Stimulated activated CD8-positive, alpha-beta memory T cell treated with anti-CD3 and anti-CD28 coated beads, Interleukin-7, amount 100 ng/mL, for 48 hours (primary cell): ENCODE measurements around the gene S100A2.

Experiments used
- DNase-seq, 2 donors: peaks; one replicate each; pipeline ENCODE4 v3.0.0-alpha.2; 2020; ENCODE audit warnings: low read depth in 1 of 2; ENCODE audit errors: extremely low read depth in 1 of 2

S100A2 gene

DNA sequence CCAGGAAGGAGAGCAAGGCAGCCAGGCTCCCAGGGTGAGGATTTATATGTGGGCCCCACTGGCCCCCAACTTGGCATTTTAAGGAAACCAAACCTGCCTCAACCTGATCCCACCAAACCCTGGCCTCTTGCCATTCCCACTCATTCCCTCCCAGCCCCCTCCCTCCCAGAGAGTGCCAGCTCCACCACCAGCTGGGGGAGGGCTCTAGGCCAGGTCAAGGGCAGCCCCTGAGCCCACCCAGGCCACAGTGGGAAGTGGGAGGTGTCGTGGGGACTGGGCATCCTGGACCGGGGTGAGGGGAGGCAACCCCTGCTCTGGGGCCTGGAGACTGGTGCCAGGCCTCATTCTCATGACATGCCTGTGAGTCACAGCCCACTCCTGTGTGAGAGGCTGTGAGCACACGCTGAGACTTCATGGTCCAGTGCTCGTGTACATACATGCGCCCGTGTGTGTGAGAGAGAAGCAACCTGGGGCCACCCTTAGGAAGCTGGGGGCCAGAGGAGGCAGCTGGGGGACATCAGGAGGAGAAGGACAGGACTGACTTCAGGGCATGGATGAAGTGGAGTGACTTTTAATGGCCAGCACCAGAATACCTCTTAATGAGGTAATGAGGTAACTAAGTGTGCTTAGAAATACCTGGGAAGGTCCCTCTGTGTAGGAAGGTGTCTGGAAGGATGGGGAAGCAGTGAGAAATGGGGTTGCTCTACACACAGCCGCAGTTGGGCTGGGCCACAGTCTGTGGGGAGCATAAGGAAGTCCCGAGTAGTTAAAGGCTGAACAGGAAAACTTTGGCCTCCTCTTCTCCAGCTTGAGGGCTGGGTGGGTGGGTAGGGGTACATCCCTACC, at the start of gene S100A2:
Gene S100A2 (minus strand): TSS at position 316 of the 846 bp plus-strand sequence. CDS start 1,967 bp downstream, outside the sequence.
- DNase-seq, result peak in 1 of 2 donors; percentile 68

DNA sequence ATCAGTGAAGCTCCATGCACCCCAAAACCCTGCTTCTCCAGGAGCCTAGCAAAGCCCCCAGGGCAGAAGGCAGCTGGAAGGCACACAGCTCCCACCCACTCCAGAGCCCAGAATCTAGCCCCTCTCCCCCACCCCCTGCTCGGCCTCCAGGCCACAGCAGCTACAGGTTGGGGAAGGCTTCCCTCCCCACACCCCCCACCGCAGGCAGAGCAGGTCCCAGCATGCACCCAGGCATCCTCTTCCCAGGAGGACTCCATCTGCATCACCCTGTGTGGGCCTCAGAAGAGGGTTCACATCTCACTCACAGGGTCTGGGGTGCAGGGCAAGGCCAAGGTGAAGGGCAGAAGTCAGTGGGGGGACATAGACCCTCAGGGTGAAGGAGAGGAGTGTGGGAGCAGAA, 49.8 kb upstream of the S100A2 start:
- no peak for DNase-seq

DNA sequence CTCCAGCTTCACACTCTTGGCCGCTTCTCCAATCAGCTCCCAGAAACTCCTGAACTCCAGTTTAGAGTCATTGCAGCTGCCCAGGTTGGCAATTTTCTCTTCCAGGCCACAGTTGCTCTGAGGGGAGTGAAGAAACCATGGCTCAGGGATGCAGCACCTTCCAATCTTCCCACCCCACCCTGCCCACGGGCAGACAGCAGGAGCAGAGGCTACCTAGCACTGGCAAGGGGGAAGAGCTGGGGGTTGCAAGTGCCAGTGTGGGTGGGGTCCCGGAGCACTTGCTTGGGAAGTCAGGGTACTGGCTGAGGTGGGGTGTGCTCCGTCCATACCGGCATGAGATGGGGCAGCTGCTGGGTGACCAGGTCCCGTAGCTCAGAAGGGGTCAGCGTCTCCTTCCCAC, 49.3 kb upstream of the S100A2 start:
- DNase-seq, result no peak

DNA sequence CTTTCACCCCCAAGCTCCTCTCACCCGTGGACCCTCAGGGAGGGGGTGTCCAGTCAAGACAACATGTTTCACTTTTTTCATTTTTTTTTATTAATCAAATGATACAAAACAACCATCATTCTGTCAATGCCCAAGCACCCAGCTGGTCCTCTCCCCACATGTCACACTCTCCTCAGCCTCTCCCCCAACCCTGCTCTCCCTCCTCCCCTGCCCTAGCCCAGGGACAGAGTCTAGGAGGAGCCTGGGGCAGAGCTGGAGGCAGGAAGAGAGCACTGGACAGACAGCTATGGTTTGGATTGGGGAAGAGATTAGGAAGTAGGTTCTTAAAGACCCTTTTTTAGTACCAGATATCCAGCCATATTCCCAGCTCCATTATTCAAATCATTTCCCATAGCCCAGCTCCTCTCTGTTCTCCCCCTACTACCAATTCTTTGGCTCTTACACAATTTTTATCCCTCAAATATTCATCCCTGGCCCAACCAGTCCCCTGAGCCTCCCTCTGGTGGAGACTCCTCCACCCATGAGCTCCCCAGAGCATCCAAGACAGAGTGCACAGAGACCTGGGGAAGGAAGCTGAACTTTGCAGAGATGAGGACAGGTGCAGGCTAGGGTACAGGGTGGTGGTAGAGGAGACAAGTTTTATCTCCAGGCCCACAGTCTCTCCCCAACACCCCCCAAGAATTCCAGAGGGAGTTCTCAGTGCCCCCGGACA, 48.7 kb upstream of the S100A2 start:
- DNase-seq, result no peak

DNA sequence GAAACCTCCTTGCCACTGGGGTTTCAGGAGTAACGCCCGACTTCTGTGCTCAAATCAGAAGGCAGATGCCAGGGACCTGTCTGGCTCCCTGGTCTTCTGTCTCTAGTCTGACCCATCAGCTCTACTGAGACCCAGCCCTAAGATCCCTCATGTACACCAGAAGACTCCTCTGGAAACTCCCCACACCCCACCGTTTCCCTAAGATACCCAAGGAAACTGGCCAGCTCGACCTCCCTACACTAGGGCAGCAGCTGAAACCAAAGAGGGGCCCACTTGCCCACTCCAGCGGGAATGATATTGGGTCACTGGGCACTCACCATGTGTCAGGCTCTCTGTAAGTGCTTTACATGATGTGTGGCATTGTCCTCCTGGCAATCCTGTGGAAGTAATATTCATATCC, 47.8 kb upstream of the S100A2 start:
- DNase-seq, result no peak

DNA sequence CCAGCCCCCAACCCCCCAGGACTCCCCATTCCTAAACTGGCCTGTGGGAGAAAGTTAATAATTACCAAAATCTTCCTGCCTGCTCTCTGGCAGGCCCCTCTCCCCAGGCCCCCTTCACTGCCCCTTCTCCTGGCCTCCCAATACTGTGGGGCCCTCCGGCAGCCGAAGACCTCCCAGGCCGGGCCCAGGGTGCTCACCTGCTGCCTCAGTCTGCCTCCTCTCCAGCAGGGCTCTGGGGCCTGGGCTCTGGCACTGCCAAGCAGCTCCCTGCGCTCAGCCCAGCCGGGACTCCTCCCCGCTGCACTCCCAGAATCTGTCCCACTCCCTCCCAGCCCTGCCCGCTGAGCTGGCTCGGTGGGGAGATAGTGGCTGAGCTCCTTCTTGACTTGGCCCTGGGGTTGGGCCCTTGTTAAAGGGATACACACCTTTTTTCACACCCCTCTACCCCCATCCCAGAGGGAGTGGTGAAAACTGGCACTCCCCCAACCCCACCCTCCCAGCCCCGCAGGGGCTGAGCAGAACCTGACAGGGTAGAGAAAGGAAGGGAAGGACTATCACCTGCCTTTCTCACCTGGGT, 47.2 kb upstream of the S100A2 start, which contains the start of gene S100A16:
Gene S100A16 (minus strand): TSS at position 383 of the 577 bp plus-strand sequence. CDS start 4,986 bp downstream, outside the sequence.
- DNase-seq, result no peak

DNA sequence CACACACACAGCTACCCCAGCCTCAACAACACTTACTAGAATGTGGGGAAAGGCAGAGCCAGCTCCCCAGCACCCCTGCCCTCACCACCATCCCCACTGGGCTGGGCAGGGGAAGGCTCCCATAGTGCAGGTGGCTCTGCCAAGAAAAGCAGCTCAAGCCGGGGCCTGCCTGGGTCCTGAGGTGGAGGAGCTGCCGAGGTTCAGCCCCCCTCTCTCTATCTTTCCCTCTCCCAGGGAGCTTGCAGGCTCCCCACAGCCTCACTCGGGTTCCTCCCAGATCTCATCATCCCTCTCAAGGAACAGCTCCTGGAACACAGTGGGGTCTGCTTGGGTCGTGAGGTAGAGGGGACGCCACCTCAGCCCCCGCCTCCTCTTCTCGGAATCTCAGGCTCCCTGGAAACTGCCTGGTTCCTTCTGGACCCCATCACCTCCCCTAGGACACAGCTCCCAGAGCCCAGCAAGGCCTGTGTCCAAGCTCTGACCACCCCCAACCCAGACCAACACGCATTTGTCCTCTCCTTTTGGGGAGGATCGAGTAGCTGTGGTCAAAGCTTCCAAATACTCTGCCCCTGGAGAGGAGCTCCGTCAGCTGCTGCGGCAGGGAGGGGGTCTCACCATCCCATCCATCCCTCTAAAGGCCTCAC, 46.6 kb upstream of the S100A2 start:
- no peak for DNase-seq

DNA sequence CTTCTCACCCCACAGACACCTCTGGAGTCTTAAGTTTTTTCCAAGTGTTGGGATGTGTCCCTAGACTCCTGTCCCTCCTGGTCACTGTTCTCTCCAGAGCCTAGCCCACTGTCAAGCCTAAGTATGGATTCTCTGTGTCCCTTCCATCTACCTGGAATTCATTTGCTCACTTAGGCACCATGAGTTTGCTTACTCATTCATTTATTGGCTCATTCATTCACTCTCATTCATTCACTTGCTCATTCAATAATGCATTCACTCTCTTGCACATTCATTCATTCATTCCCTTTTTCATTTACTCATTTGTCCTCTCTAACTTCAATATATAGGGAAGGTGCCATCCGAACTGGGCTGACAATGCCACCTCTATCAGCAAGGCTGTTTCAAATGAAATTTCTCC, 45.7 kb upstream of the S100A2 start:
- DNase-seq, result no peak

DNA sequence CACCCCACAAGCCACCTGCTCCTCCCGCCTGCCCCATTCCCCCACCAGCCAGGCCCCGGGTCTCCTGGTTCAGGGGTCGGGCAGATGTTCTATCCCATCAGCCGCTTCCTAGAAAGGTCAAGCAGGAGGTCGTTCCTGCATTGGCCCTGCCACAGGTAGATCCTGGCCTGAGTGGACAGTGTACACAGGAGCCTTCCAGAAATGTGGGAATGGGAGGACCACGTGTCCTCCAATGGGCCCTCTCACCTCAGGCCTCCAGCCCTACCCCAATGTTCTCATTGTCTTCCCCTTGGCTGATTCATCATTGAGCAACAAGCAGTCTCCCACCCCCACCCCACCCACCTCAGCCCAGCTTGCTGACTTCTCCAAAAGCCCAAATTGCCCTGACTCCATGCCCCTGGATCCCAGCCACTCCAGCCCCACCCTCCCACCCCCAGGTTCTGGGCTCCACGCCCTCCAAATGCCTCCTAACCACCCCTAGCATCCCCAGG, 45.2 kb upstream of the S100A2 start:
- DNase-seq, result no peak

DNA sequence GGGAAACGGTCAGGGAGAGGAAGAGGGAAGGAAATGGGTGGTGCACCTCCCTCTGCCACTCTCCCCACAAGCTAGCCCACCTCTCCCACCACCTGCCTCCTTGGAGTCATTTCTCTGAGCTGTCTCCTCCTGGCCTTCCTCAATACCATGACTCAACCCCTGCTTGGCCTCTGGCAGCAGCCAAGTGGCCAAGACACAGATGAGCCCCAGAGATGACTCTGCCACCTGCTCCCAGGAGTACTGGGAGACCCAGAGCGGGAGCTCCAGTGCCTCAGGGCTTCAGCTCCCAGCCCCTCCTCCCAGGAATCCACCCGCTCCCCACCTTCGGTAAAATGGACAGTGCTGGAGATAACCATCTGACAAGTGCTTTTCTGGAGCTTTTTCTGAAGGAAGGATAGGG, 44.7 kb upstream of the S100A2 start:
- DNase-seq, result no peak

DNA sequence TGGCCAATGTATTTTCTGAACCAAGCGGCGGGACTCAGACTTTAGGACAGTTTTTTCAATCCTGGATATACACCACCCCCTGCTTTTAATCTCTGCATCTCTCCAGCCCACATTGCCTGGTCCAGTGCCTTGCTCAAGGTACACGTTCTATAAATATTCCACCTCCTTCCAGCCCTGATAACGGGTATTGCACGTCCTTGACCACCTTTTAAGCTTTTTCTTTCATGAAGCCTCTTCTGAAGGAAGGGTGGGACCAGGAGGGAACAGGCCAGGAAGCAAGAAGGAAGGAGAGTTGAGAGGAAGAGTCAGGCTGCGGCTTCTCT, 43.9 kb upstream of the S100A2 start:
- no peak for DNase-seq

DNA sequence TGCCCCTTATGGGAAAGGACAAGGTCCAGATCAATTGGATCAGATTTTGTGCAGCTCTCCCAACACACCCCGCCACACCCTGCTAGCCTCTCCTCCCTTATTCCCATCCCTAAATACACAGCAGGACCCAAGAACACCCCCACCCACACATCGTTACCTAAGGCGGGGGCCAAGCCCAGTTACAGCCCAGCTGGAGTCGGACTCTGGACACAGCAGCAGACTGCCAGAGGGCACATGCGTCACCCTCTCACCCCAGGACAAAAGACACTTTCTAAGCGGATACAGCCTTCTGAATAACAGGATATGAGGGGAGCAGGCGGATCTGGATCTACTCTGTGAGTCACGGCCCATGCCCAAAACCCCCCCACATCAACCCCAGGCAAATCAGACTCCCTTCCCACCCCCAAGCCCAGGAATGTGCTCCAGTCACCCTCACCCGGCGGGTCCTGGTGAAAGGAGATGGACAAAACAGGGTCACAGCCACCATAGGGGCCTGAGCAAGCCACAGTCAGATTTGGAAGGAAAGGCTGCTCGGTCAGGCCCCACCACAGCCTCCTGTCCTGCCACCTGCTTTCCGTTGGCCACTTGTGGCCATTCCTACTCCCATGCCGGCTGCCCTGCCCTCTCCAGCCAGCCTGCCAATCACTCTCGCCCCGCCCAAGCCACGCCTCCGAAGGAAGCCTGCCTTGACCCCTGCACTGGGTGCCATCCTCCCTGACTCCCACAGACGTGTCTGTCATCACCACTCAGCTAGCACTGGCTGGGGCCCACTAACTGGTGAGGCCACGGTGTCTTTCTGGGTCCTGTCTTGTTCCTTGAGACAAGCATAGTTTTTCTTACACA, 43.3 kb upstream of the S100A2 start:
- no peak for DNase-seq

DNA sequence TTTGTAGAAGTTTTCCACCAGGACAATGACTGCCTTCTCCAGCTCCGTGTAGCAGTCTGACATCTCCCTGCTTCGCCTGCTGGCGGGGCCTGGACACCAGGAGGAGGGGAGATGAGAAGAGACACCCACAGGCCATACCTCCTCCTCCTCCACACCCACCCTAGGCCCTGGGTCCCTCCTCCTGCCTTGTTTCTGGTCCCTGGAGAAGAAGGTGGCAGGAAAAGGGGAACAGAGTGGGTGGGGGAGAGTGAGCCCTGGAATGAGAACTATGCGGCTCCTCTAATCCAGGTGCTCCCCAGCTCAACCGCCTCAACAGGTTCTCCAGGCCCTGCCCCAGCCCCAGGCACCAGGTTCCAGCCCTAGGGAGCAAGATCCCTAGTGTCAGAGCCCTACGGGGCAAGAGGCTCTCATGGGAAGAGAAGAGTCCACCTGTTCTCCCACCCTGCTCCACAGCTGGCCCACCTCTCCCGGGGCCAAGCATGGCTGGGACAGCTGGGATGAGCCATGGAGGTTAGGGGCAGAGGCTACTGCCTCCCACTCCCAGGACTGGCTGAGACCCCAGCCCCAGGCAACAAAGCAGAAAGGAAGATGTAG, 42.5 kb upstream of the S100A2 start:
- no peak for DNase-seq

DNA sequence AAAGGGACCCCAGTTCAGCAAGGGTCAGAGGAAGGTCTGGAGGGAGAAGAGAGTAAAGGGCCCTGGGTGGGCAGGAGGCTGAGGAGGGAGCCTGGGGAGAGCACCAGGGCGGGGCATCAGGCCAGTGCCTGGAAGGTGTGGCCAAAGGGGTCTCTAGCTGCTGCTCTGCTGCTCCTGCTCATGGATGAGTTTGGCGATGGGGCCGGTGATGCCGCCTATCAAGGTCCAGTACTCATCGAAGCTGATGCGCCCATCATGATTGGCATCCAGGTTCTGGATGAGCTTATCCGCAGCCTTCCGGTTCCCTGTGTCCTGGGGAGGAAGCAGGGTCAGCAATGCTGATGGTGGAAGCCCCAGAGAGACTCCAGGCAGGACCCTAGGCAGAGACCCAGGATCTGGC, 41.7 kb upstream of the S100A2 start:
- DNase-seq, result no peak

DNA sequence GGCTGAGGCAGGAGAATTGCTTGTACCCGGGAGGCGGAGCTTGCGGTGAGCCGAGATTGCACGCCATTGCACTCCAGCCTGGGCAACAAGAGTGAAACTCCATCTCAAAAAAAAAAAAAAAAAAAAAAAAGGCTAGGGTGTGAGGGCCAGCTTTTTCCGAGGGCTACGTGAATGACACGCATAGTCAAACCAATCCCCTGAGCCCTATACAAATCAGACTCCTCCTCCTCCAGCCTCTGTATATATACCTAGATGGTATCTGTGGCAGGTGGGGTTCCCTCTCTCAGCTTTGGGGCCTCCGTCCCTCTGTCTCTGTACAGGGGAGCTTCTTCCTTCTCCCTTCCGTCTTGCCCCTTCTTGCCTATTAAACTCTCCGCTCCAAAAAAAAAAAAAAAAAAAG, 40.5 kb upstream of the S100A2 start:
- DNase-seq, result no peak

DNA sequence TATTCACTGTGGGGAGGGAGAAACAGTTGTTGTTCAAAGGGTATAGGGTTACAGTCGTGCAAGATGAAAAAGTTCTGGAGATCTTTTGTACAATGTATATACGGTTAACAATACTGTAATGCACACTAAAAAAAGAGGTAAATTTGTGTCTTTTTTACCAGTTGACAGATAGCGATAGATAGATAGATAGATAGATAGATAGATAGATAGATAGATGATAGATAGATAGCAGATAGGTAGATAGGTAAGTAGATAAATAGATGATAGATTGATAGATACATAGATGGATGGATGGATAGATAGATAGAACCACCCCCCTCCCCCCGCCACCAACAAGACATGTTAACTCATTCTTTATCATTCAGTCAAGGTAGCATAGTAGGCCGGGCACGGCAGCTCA, 37.1 kb upstream of the S100A2 start:
- no peak for DNase-seq

DNA sequence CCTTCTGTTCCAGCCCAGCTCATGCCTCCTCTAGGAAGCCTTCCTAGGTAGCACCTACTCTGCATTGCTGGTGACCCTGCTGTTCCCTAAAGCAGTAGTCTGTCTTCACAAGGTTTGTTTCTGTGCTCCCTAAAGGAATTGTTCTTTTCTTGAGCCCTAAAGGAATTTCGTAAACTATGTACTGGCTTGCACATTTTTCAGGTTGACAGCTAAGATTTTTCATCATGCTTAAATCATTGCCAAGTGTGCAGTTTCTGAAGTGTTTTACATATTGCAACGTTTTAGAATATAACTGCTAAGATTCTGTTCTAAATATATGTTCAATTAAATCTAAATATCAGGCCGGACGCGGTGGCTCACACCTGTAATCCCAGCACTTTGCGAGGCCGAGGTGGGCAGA, 34.2 kb upstream of the S100A2 start:
- no peak for DNase-seq

DNA sequence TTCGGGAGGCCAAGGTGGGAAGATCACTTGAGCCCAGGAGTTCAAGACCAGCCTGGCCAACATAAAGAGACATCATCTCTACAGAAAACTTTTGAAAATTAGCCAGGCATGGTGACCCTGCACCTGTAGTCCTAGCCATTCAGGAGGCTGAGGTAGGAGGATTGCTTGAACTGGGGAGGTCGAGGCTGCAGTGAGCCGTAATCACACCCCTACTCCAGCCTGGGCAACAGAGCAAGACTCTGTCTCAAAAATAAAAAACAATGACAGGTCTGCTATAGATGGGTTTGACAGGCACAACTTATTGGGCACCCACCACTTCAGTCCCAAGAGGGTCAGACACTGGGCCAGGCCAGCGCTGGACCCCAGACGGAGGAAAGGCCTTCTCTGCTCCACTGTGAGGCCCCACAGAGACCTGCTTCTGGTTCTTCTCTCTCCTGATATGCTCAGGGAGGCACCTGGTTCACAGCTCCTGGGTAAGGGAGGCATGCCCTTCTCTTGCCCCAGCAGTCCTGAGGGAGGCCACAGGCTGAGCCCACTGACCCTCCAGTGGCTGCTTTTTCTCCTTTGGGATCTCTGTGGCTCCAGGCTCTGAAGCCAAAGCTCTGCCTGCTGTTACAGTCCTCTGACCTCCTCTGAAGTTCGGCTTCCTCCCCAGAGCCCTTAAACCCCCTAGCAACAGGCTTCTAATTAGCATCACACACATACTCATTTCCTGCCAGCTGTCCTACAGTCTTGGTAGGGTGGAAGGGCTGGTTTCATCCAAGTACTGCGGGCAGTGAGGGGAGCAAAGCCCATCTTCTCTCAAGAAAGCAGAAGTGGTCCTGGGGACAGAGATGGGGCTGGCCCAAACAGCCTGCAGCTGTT, 32.9 kb upstream of the S100A2 start:
- peak in 1 of 2 donors; percentile 17 for DNase-seq

DNA sequence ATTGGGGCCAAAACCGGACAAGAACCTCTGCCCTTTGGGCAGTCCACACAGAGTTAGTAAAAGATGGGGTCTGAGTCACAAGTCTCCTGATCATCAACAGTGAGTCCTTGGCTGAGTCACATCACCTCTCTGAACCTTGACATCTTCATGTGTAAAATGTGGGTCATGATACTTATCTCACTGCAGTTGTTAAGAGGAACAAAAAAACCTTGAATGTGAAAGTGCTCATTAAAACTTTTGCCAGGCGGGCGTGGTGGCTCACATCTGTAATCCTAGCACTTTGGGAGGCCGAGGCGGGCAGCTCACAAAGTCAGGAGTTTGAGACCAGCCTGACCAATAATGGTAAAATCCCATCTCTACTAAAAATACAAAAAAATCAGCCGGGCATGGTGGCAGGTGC, 31.6 kb upstream of the S100A2 start:
- DNase-seq, result peak in 1 of 2 donors; percentile 22
